ENCODE data around the gene CASK.

CASK gene

GRCh38 chrX:41868392-41868977 lies 54.9 kb downstream of the CASK start:
- no peak for TF ChIP-seq CTCF (IDR thresholded peaks at IDR 0.05; ENCODE audit: insufficient read depth, missing control alignments)
- no peak for FAIRE-seq
- no peak for DNase-seq (ENCODE audit: insufficient read length, low spot score)

GRCh38 chrX:41863343-41864203 lies 59.8 kb downstream of the CASK start:
- peak; percentile 86 for FAIRE-seq
- DNase-seq (ENCODE audit: insufficient read length, low spot score) = no peak
- no peak for TF ChIP-seq CTCF (IDR thresholded peaks at IDR 0.05; ENCODE audit: insufficient read depth, missing control alignments)

- DNase-seq (ENCODE audit: insufficient read length, low spot score) (no peak), FAIRE-seq (peak; percentile 35)
- no peak for TF ChIP-seq CTCF (IDR thresholded peaks at IDR 0.05; ENCODE audit: insufficient read depth, missing control alignments)
These were observed 60.7 kb downstream of the CASK start for GRCh38 chrX:41862562-41863184.

- FAIRE-seq = no peak
- no peak for DNase-seq (ENCODE audit: insufficient read length, low spot score)
- TF ChIP-seq CTCF (IDR thresholded peaks at IDR 0.05; ENCODE audit: insufficient read depth, missing control alignments) = no peak
These were observed 65.1 kb downstream of the CASK start for GRCh38 chrX:41858161-41858775.

GRCh38 chrX:41857670-41858069 lies 65.7 kb downstream of the CASK start:
- FAIRE-seq = no peak
- no peak for DNase-seq (ENCODE audit: insufficient read length, low spot score)
- no peak for TF ChIP-seq CTCF (IDR thresholded peaks at IDR 0.05; ENCODE audit: insufficient read depth, missing control alignments)

- DNase-seq (ENCODE audit: insufficient read length, low spot score) (no peak), FAIRE-seq (no peak)
- no peak for TF ChIP-seq CTCF (IDR thresholded peaks at IDR 0.05; ENCODE audit: insufficient read depth, missing control alignments)
These were observed 76.6 kb downstream of the CASK start for GRCh38 chrX:41846714-41847113.
